Mesodermal cell (in vitro differentiated cells): ENCODE measurements around the gene FMN1.

Experiments used
- H3K27ac ChIP-seq: 2 replicates; pipeline ENCODE4 v1.7.0; 2013; ENCODE audit warnings: mild to moderate bottlenecking, low read depth, low read length, moderate library complexity; ENCODE audit not compliant: severe bottlenecking
- H3K36me3 ChIP-seq: 2 replicates; pipeline ENCODE4 v1.7.1; 2013; ENCODE audit warnings: mild to moderate bottlenecking, low read length, moderate library complexity; ENCODE audit not compliant: control insufficient read depth, insufficient read depth
- H3K4me1 ChIP-seq: one replicate; pipeline ENCODE4 v1.7.1; 2013; ENCODE audit warnings: mild to moderate bottlenecking, low read length; ENCODE audit not compliant: insufficient read depth, control insufficient read depth, poor library complexity, severe bottlenecking
- H3K4me3 ChIP-seq: 2 replicates; pipeline ENCODE4 v1.7.0; 2013; ENCODE audit warnings: low read length, control low read depth, mild to moderate bottlenecking; ENCODE audit not compliant: insufficient read depth, poor library complexity, severe bottlenecking; ENCODE audit errors: extremely low read depth
- H3K9me3 ChIP-seq: 2 replicates; pipeline ENCODE4 v1.7.1; 2013; ENCODE audit warnings: mild to moderate bottlenecking, low read length, moderate library complexity; ENCODE audit not compliant: control insufficient read depth
- WGBS, 2 experiments: methylation state at CpG; one replicate each; pipeline ENCODE4 v1.1.5; 2013; ENCODE audit warnings: missing lambda C conversion rate in 2 of 2; ENCODE audit not compliant: insufficient coverage in 2 of 2; 5-methylcytosine and 5-hydroxymethylcytosine counted together

The FMN1 gene

DNA sequence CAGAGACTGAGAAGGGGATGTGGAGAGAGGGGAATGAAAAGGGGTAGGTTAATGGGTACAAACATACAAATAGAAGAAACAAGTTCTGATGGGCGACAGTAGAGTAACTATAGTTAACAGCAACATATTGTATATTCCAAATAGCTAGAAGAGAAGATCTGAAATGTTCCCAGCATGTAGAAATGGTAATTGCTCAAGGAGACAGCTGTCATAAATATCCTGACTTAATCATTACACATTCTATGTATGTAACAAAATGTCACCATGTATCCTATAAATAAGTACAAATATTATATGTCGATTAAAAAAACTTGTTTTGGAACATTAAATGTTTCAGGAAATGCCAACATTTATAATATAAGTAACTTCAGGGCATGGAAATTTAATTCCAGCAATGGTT is 23.3 kb downstream of the FMN1 start:
- H3K36me3 ChIP-seq, result no peaks in the 10 kb centered on the region
- no CpG with 5 or more reads among the region's 2 CpGs for WGBS, 2 experiments
- H3K4me1 ChIP-seq, result no peaks in the 10 kb centered on the region
- no peak overlapping the region for H3K27ac ChIP-seq
- no peaks in the 10 kb centered on the region for H3K9me3 ChIP-seq
- no peak overlapping the region for H3K4me3 ChIP-seq

DNA sequence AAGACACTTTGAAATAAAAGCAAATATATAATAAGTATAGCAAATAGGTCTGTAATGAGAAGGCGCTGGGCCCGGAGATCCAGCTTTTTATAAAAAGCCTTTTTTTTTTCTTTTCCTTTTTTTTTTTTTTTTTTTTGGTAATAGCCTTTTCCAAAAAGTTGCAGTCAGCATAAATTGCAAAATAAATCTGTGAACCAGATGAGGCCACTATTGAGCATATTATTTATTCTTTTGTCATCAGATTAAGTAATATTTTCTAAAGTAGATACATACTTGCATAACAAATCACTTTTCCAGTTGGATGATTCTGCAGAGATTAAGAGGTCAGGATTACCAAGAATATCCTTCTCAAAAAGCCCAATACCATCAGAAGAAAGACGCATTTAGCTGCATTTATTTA is 24.9 kb downstream of the FMN1 start:
- WGBS, 2 experiments, result no CpG with 5 or more reads among the region's 3 CpGs
- no peak overlapping the region for H3K27ac ChIP-seq
- no peaks in the 10 kb centered on the region for H3K36me3 ChIP-seq
- H3K9me3 ChIP-seq, result no peaks in the 10 kb centered on the region
- H3K4me3 ChIP-seq, result no peak overlapping the region
- no peaks in the 10 kb centered on the region for H3K4me1 ChIP-seq

DNA sequence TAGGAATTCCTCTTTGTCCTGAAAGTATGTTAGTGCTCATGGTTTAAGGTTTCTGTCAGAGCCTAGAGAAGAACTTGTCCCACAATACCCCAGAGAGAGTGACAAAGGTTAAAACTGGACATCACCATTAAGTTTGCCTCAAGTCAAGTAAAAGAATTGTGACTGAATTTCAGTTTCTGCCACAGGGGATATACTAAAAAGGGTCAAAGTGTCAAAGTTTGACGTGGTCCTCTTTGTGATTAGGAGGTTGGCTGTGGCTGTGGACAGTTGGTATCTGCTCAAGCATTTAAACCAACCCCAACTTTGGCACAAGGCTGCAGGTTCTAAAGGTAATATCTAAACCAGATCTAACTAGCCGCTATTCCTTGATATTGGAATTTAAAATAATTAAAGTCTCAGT is 26.1 kb downstream of the FMN1 start:
- H3K4me1 ChIP-seq, result no peaks in the 10 kb centered on the region
- no peaks in the 10 kb centered on the region for H3K36me3 ChIP-seq
- H3K4me3 ChIP-seq, result no peak overlapping the region
- no CpG with 5 or more reads among the region's 2 CpGs for WGBS, 2 experiments
- no peaks in the 10 kb centered on the region for H3K9me3 ChIP-seq
- no peak overlapping the region for H3K27ac ChIP-seq

DNA sequence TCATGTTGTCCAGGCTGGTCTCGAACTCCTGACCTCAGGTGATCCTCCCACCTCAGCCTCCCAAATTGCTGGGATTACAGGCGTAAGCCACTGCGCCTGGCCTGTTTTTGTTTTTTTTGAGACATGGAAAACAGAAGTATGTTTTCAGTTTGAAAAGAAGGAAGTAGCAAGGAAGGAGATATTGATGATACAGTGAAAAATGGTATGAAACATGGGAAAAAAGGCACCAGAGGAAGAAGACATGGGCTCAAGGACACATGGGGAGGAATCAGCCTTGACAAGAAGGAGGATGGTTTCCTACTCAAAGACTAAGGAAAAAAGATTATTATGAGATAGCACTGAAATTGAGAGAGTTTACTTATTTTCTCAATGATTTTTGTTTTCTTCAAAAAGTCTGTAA is 30.7 kb downstream of the FMN1 start:
- no peaks in the 10 kb centered on the region for H3K36me3 ChIP-seq
- H3K9me3 ChIP-seq, result no peaks in the 10 kb centered on the region
- H3K4me3 ChIP-seq, result no peak overlapping the region
- H3K4me1 ChIP-seq, result no peaks in the 10 kb centered on the region
- 60% methylated on average over 1 of the region's 3 CpGs; no CpG with 5 or more reads in 1 of the 2 experiments for WGBS, 2 experiments
- H3K27ac ChIP-seq, result no peak overlapping the region

DNA sequence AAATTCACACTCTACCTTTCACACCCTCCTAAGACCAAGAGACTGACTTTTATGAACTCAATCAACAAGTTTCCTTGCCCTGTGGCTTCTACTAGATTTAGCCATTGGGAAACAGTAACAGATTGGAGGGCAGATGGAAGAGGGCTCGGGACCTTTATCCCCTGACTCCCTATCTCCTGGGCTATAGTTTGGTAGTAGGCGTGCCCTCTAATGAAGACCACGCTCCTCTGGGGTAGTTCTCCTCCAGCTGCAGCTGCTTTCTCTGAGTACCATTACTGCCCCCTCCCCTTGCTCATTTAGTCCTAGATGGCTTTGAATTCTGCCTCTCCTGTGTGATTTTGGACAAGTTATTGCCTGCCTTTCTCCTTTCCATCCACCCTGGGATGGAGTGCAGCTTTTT is 33.3 kb downstream of the FMN1 start:
- WGBS, 2 experiments, result 82% methylated on average over 3 of the region's 3 CpGs; no CpG with 5 or more reads in 1 of the 2 experiments
- Histone ChIP-seq H3K27ac (no peak overlapping the region), H3K36me3 (no peaks in the 10 kb centered on the region), H3K9me3 (no peaks in the 10 kb centered on the region), H3K4me1 (no peaks in the 10 kb centered on the region), H3K4me3 (no peak overlapping the region)

DNA sequence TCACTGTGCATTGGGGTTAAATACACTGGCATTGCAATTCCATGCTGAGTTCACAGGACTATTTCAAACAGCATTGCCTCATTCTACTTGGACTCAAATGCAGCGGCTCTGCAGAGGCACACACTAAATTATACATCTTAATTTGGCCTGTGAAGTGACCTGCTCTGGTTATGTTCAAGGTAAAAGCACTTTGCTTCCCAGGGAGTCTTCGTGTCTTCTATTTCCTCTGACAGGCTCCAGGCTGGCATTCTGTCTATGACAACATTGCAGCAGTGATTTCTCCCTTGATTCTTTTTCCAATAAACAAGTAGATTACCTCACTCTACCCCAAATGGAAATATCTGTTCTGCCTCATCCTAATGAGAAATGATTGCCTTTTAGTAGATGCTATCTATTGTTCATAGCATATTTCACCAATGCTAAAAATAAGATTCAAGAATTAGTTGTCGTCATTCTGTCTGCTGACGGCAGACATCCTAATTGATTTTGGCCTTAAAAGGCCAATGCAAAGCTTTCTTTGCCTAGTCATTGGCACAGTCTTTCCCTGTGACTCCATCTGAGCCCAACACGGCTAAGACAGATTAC is 33.8 kb downstream of the FMN1 start:
- no peak overlapping the region for H3K4me3 ChIP-seq
- no peaks in the 10 kb centered on the region for H3K4me1 ChIP-seq
- H3K27ac ChIP-seq, result no peak overlapping the region
- no peaks in the 10 kb centered on the region for H3K36me3 ChIP-seq
- WGBS, 2 experiments, result 95 to 96% methylated on average over 3 to 5 of the region's 5 CpGs
- no peaks in the 10 kb centered on the region for H3K9me3 ChIP-seq

DNA sequence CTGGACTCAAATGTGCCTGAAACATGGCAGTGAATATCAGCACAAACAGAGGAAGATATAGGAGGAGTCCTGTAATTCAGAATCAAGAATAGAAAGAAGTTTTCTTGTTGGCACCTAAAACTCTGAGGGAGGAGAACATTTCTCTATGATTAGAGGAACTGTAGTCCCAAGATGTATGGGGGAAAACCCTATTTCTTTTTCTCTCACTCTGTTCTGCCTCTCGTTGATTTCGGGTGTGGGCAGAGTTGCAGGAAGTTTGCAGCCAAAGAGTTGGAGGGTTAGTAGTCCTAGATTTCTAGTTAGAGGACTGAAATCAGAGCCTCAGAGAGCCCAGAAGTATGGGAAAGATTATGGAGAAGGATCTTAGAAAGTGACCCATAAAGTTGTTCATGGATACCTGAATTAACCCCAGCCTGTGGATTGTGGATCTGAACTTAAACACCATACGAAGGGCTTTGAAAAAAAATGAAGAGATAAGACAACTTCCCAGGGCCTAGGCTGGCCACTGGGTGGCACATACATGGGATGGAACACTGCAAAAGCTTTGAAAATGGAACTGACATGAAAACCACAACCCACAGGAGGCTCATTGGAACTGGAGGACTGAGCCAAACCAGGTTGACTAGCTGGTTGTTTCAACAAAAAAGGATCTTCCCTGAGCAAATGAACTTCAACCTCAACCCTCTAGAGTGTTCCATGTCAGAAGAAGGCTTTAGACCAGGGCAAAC is 34.6 kb downstream of the FMN1 start:
- Histone ChIP-seq H3K36me3 (no peaks in the 10 kb centered on the region), H3K4me3 (no peak overlapping the region), H3K27ac (no peak overlapping the region), H3K4me1 (no peaks in the 10 kb centered on the region), H3K9me3 (no peaks in the 10 kb centered on the region)
- 73 to 87% methylated on average over 1 to 3 of the region's 3 CpGs for WGBS, 2 experiments

DNA sequence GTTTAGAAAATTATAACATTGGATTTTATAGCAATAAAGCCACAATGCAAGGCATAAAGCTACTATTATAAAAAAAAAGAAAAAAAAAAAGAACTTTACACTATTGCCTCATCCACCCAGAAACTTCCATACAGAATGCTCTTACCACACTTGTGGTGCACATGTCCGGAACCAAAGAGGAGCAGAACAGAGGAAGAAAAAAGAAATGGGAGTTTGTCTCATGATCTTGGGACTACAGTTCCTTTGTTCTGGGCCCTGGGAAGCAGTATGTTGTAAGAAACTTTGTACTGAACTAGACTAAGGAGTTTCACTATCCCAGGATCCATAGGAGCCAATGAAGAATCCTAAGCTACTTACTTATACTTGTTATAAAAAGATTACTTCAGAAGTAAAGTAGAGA is 36.1 kb downstream of the FMN1 start:
- no peaks in the 10 kb centered on the region for H3K36me3 ChIP-seq
- 88% methylated on average over 1 of the region's 1 CpG; no CpG with 5 or more reads in 1 of the 2 experiments for WGBS, 2 experiments
- no peaks in the 10 kb centered on the region for H3K9me3 ChIP-seq
- H3K4me3 ChIP-seq, result no peak overlapping the region
- no peaks in the 10 kb centered on the region for H3K4me1 ChIP-seq
- H3K27ac ChIP-seq, result no peak overlapping the region

DNA sequence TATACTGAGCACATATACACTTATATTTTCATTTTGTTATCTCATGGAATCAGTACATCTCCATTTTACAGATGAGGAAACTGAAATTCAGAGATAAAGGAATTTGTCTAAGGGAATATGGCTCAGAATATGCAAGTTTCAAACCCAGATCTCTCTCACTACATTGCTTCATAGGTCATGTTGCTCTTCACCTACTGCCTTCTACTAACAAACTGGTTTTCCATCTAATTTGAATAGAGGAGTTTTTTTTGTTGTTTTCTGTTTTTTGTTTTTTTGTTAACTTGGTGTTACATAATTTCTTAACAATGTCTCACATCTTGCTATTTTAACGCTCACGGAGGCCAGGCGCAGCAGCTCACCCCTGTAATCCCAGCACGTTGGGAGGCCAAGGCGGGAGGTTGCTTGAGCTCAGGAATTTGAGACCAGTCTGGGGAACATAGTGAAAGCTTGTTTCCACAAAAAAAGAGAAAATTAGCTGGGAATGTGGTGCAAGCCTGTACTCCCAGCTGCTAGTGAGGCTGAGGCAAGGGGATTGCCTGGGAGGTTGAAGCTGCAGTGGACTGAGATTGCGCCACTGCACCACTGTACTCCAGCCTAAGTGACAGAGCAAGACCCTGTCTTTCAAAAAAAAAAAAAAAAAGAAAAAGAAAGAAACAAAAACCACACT is 37.0 kb downstream of the FMN1 start:
- H3K36me3 ChIP-seq, result no peaks in the 10 kb centered on the region
- H3K4me3 ChIP-seq, result no peak overlapping the region
- no peaks in the 10 kb centered on the region for H3K9me3 ChIP-seq
- H3K27ac ChIP-seq, result no peak overlapping the region
- 93 to 100% methylated on average over 2 to 4 of the region's 6 CpGs for WGBS, 2 experiments
- H3K4me1 ChIP-seq, result no peaks in the 10 kb centered on the region

DNA sequence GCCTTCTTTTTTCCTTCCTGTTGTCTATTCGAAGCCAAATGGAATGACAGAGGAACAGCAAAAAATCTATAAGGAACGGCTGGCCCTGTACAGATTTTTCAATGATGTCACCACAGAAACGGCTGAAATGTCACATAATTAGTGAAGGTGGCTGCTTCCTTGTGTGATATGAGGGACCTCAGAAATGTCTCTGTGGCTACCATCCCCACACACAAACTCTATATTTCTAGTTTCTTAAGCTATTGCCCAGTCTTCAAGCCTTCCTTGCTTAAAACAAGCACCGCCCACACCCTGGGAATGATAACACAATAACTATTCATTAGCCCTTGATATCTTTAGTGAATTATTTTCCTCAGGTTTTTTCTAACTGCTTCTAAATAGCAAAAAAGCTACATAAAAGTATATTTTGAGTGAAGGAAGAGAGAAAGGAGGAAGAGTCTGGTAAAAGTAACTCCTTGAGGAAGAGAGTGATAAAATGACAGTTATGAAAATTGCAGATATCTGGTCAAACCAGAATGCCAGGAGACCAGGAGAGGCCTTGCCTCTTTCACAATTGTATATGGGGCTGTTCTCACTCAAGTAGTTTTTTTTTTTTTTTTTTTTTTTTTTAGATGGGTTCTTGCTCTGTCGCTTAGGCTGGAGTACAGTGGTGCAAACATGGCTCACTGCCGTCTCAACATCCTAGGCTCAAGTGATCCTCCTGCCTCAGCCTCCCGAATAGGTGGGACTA is 38.7 kb downstream of the FMN1 start:
- WGBS, 2 experiments, result 85 to 92% methylated on average over 2 to 4 of the region's 7 CpGs
- Histone ChIP-seq H3K27ac (no peak overlapping the region), H3K4me3 (no peak overlapping the region), H3K4me1 (no peaks in the 10 kb centered on the region), H3K9me3 (no peaks in the 10 kb centered on the region), H3K36me3 (no peaks in the 10 kb centered on the region)
